ENCODE data around the gene KCNK15.
"Not testable (repeated sequence)": the region's sequence is repeated elsewhere in the genome, so short reads cannot be mapped to it uniquely, and the experiment has no call there.

Gene KCNK15

GRCh38 chr20:44745598-44746366 lies at the start of gene KCNK15:
Gene KCNK15, plus strand, starts transcription at chr20:44745865. Its CDS starts 46 bp downstream, at chr20:44745911.
- DNase-seq: no peak

- DNase-seq: no peak
Observed at GRCh38 chr20:44696315-44696714, 49.4 kb upstream of the KCNK15 start.

DNA sequence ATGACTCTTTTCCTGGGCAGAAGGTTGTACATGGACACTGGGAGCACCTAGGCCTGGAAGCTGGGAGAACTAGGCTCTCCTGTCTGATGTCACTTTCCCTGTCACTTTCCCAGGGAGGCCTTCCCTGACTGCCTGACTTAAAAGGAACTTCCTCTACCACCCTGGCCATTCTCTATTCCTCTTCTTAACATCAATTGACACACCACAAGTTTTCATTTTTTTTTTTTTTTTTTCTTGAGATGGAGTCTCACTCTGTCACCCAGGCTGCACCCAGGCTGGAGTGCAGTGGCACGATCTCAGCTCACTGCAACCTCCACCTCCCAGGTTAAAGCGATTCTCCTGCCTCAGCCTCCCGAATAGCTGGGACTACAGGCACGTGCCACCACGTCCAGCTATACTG lies 48.6 kb upstream of the KCNK15 start:
- not testable (repeated sequence) for DNase-seq

- DNase-seq: no peak
Observed at GRCh38 chr20:44698351-44698750, 47.3 kb upstream of the KCNK15 start.

GRCh38 chr20:44700306-44700705 lies 45.4 kb upstream of the KCNK15 start:
- no peak for DNase-seq

- DNase-seq: no peak
Observed at GRCh38 chr20:44701118-44701857, 44.4 kb upstream of the KCNK15 start.

GRCh38 chr20:44701858-44702256 lies 43.8 kb upstream of the KCNK15 start:
- DNase-seq: no peak

- no peak for DNase-seq
Observed at GRCh38 chr20:44702776-44703175, 42.9 kb upstream of the KCNK15 start.

- no peak for DNase-seq
Observed at GRCh38 chr20:44703183-44703925, 42.3 kb upstream of the KCNK15 start.

DNA sequence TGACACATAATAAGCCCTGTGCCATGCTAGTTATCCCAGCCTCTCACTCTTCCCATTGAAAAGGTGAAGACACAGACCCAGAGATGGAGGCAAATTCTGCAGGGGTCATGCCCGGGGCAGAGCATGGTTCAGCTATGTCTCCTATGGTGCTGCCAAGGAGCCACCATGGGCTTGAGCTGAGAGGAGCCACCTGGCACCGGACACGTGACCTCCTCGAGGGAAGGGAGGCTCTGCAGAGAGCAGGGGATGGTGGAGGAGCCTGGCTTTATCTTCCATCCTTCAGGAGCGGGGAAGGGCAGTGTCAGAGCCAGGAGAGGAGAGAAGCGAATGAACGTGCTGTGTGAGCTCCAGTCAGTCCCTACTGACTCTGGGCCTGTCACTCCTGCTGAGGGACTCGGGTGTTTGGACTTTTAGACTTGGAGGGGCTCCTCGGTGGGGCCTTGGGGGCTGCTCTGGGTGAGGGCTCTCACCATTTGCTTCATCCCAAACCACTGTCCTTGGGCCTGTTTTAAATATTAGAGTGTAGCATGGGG lies 41.6 kb upstream of the KCNK15 start:
- no peak for DNase-seq

DNA sequence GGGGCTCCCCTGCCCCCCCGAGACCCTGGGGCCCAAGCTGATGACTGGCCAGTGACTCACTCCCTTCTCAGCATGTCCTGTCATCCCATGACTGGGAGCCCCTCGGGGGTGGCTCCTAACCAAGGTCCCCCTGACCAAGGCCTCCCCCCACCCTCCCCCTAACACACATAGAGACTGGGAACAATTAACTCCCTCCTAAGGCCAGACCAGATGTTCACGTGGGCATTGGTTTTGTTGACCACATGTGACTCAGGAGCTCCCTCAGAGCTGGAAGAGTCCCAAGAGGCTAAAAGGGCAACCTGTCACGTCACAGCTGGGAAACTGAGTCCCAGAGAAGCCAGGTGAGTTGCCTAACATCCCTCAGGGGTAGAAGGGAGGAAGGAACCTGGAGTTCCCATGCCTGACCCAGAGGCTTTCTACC lies 41.1 kb upstream of the KCNK15 start:
- DNase-seq: no peak

- no peak for DNase-seq
Observed at GRCh38 chr20:44705364-44706094, 40.1 kb upstream of the KCNK15 start.

DNA sequence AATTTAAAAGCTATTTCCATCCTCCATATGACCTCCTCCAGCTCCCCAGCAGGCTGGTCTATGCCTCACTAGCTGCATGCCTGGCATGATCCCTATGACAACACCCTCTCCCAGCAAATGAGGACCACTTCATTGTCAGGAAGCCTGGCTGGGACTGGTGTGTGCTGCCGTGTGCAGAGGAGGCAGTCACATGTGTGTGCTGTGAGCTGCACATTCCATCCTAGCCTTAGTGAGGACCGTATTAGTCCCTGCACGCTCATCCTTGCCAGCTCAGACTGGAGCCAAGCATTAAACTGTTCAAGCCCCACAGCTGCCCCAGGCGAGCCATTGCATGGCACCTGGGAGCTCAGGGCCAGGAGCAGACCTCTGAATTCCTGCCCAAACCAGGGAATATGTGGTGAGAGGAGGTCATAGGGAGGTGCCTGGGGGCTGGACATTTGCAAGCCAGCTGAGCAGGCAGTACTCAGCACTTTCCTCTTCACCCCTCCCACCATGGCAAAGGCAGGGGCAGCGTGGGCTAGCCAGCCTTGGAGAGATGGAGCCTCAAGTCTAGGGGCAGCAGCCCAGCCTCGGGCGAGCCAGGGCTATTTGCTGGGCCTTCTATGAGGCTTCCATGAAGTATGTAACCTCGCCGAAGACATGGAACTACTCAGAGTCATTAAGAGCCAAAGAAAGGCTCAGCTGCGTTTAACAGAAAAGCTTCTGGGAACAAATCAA lies 39.2 kb upstream of the KCNK15 start:
- DNase-seq: no peak

DNA sequence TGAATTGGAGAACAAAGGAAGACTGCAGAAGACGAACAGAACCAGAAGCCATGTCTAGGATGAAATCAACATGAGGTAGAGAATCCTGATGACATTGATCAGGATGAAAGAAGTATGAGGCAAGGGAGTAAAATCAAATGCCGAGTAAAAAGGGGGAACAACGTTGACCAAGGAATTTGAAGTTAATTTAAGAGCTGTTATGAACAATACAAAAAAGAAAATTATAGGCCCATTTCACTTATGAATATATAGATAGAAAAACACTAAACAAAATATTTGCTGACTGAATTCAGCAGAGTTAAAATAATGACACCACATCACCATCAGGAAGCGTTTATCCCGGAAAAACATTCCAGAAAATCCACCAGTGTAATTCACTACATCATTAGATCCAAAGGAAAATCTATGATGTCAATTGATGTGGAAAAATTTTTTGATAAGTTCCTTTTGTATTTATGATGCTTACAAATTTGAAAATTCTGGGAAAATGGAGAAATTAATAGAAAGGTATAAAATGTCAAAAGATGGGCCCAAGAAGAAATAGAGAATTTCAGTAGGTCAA lies 38.6 kb upstream of the KCNK15 start:
- no peak for DNase-seq

DNA sequence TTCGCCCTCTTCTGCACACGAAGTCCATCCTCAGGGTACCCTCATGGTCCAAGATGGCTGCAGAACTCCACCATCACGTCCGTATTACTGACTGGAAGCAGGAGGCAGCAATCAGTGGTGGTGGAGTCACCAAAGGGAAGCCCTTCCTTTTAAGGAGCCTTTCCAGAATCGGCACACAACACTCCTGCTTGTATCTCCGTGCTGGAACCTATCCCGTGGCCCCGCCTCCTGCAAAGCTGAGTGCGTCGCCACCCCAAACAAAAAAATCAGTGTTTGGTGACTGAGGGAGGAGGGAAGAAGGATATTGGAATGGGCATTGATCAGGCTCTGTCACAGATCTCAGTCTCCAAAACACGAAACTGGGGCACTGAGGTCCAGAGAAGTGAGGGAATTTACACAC lies 36.3 kb upstream of the KCNK15 start:
- DNase-seq: no peak

GRCh38 chr20:44709797-44710196 lies 35.9 kb upstream of the KCNK15 start:
- DNase-seq: no peak

DNA sequence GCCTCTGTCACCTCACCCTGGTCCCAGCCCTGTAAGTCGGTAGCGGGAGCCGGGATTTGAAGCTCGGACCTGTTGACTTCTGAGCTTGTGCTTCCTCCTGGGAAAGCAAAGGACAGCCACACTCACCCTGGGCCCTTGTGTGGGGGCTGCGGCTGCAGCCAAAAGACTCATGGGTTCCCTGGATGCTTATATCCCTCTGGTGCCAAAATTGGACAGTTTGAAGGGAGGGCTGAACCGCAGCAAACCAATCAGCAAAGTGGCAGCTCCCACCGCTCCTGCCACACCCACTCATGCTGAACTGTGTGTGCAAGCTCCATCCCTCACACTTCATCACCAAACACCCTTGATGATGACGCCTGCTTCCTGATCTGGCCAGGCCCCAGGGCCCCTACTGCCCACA lies 34.4 kb upstream of the KCNK15 start:
- DNase-seq: no peak

DNA sequence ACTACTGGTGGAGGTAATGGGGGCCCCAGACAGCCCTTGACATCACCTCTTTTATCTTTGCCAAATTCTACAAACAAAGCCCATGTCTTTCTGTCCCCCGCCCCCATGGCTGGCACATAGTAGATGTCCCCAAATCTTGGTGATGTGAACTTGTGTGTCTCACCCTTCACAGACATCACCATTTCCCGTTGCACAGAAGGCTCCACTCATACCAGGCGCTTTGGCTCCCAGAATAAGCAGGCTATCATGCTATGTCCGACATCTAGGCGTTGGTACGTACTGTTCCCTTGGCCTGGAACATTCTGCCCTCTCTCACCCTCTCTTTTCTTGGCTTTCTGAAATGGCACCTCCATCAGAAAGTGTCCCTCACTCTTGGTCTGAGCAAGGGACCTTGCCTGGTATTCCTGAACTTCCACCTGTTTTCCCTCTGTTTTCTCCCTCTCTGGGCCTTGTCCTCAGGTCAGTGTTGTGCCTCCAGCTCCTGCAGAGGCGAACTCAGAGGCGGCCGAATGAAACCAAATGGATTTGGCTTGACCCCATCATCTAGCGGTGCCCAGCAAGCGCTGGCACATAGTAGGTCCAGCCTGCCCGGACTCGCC lies 31.5 kb upstream of the KCNK15 start:
- DNase-seq: no peak

GRCh38 chr20:44714701-44715498 lies 30.8 kb upstream of the KCNK15 start, which contains the start of gene CCN5:
Gene CCN5, plus strand, starts transcription at chr20:44715369. Its CDS starts 22 bp downstream, at chr20:44715391.
- DNase-seq: no peak
